Heart left ventricle (tissue), 13 donors: ENCODE data around the gene RXFP1.

Experiments used
- POLR2A ChIP-seq, 2 donors: fragments of 450-650 bp; IDR thresholded peaks; one replicate each; pipeline ENCODE4 v1.6.1; 2017; ENCODE audit warnings: antibody characterized with exemption in 2 of 2, mild to moderate bottlenecking in 2 of 2, moderate library complexity in 2 of 2
- TF ChIP-seq, protein P1 (sequence below), 12 donors: fragments of 200-600 bp; sonication (generic) in 4 of 12; IDR thresholded peaks; one replicate each; pipeline versions ENCODE4 v1.5.0 to v1.8.0; 2018 to 2022; ENCODE audit warnings: antibody characterized with exemption in 12 of 12, mild to moderate bottlenecking in 5 of 12
- donor health status: ischemic (EF 13 %, LVEDD 7.1; RV severe dilation, severe dysfunction).
- donor health status: DM: no; HTN: yes; CAD: no.
- donor health status: DM: no; HTN: no; CAD: no.
- donor health status: ischemic (EF 25% LVEDD 6.9; RV normal size, moderate dysfunction).
- donor health status: ischemic (EF 25% LVEDD 5.7; RV mildly dilated, moderate dysfunction).
- donor health status: ischemic (EF 35%, LVEDD 5.7; RV mildly dilated, moderate dysfunction).
- donor health status: nonischemic (EF 11% LVEDD 7.7; RV severe dilation, severe dysfunction).
- donor health status: DM: yes; HTN: yes; CAD: no.
- donor health status: PGD.
- donor health status: ischemic (EF 29% LVEDD 5.4; RV normal size, mild dysfunction).
- donor health status: nonischemic (EF 23%, LVEDD 6.1; RV moderate dilation, normal function).

DNA sequence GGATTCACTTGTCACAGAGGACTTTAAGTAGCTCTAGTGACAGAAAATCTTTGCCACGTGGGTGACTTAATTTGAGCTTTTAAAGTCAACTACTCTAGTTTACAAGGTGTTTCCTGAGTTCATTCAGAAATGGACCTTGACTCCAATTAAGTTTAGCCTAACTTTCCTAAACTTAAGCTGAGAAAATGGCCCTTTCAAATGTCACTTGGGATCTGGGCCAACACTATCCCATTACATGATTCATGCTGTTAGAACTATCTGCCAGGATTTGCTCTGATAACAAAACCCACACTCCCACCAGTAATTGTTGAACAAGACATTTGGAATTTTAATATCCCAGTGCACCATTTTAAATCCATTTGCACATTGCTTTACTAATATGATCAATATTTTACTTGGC lies 109.2 kb downstream of the RXFP1 start:
- TF ChIP-seq, protein P1, sequence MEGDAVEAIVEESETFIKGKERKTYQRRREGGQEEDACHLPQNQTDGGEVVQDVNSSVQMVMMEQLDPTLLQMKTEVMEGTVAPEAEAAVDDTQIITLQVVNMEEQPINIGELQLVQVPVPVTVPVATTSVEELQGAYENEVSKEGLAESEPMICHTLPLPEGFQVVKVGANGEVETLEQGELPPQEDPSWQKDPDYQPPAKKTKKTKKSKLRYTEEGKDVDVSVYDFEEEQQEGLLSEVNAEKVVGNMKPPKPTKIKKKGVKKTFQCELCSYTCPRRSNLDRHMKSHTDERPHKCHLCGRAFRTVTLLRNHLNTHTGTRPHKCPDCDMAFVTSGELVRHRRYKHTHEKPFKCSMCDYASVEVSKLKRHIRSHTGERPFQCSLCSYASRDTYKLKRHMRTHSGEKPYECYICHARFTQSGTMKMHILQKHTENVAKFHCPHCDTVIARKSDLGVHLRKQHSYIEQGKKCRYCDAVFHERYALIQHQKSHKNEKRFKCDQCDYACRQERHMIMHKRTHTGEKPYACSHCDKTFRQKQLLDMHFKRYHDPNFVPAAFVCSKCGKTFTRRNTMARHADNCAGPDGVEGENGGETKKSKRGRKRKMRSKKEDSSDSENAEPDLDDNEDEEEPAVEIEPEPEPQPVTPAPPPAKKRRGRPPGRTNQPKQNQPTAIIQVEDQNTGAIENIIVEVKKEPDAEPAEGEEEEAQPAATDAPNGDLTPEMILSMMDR (IDR thresholded peaks at IDR 0.05) = no peak
- TF ChIP-seq POLR2A (IDR thresholded peaks at IDR 0.05) = no peak
